ENCODE measurements around the gene C1orf56.

Gene C1orf56

GRCh38 chr1:151048645-151049032 is 1.1 kb downstream of the C1orf56 start:
- H3K27ac ChIP-seq: no peak overlapping the region
- peak overlapping the region; percentile 62 for H3K4me3 ChIP-seq
- H3K36me3 ChIP-seq: peaks cover 52% of the 10 kb centered on the region
- H3K27me3 ChIP-seq: peaks cover 47% of the 10 kb centered on the region
- H3K4me1 ChIP-seq: peaks cover 11% of the 10 kb centered on the region; the same call in 1 of the 2 replicates
- no peak overlapping the region for H3K9ac ChIP-seq
- H4K20me1 ChIP-seq: peaks cover 70% of the 10 kb centered on the region
- no peak for TF ChIP-seq Cebpa-rat (IDR thresholded peaks at IDR 0.05)
- peak overlapping the region; percentile 73 for H3K4me2 ChIP-seq
- H3K9me3 ChIP-seq: peaks cover 5% of the 10 kb centered on the region; the same call in 1 of the 2 replicates

- TF ChIP-seq Cebpa-rat (IDR thresholded peaks at IDR 0.05): no peak
- no peak overlapping the region for H3K27ac ChIP-seq
- peaks cover 79% of the 10 kb centered on the region for H4K20me1 ChIP-seq
- H3K9me3 ChIP-seq: peaks cover 5% of the 10 kb centered on the region; the same call in 1 of the 2 replicates
- no peak overlapping the region for H3K4me3 ChIP-seq
- H3K36me3 ChIP-seq: peaks cover 54% of the 10 kb centered on the region
- no peak overlapping the region for H3K9ac ChIP-seq
- H3K4me1 ChIP-seq: peaks cover 11% of the 10 kb centered on the region; the same call in 1 of the 2 replicates
- peaks cover 47% of the 10 kb centered on the region for H3K27me3 ChIP-seq
- no peak overlapping the region for H3K4me2 ChIP-seq
These were observed 1.9 kb downstream of the C1orf56 start for GRCh38 chr1:151049458-151049857.

GRCh38 chr1:151050051-151050688 is 2.6 kb downstream of the C1orf56 start:
- Histone ChIP-seq H3K27ac (no peak overlapping the region), H3K36me3 (peaks cover 59% of the 10 kb centered on the region), H4K20me1 (peaks cover 86% of the 10 kb centered on the region), H3K9ac (no peak overlapping the region), H3K4me1 (peaks cover 16% of the 10 kb centered on the region), H3K4me3 (no peak overlapping the region), H3K4me2 (no peak overlapping the region), H3K27me3 (peaks cover 47% of the 10 kb centered on the region), H3K9me3 (peaks cover 5% of the 10 kb centered on the region; the same call in 1 of the 2 replicates)
- no peak for TF ChIP-seq Cebpa-rat (IDR thresholded peaks at IDR 0.05)

GRCh38 chr1:151051356-151052009 is 3.9 kb downstream of the C1orf56 start:
- H3K9me3 ChIP-seq: peaks cover 5% of the 10 kb centered on the region; the same call in 1 of the 2 replicates
- peaks cover 29% of the 10 kb centered on the region for H3K4me1 ChIP-seq
- H3K36me3 ChIP-seq: peaks cover 72% of the 10 kb centered on the region
- no peak overlapping the region for H3K9ac ChIP-seq
- H4K20me1 ChIP-seq: peaks cover 90% of the 10 kb centered on the region
- TF ChIP-seq Cebpa-rat (IDR thresholded peaks at IDR 0.05): no peak
- no peak overlapping the region for H3K4me2 ChIP-seq
- no peak overlapping the region for H3K4me3 ChIP-seq
- H3K27me3 ChIP-seq: peaks cover 38% of the 10 kb centered on the region
- no peak overlapping the region for H3K27ac ChIP-seq

- Histone ChIP-seq H3K27me3 (peaks cover 2% of the 10 kb centered on the region), H3K27ac (no peak overlapping the region), H3K4me1 (peaks cover 39% of the 10 kb centered on the region), H3K36me3 (peaks cover 79% of the 10 kb centered on the region), H3K9me3 (no peaks in the 10 kb centered on the region), H4K20me1 (peaks cover 81% of the 10 kb centered on the region), H3K9ac (no peak overlapping the region), H3K4me3 (no peak overlapping the region), H3K4me2 (peak overlapping the region; percentile 95)
- no peak for TF ChIP-seq Cebpa-rat (IDR thresholded peaks at IDR 0.05)
These were observed 7.5 kb downstream of the C1orf56 start for GRCh38 chr1:151054971-151055547.

GRCh38 chr1:151055581-151055980 is 8.0 kb downstream of the C1orf56 start:
- H3K4me2 ChIP-seq: peak overlapping the region; percentile 95
- TF ChIP-seq Cebpa-rat (IDR thresholded peaks at IDR 0.05): no peak
- peak overlapping the region; percentile 66; the same call in 1 of the 2 replicates for H3K9ac ChIP-seq

GRCh38 chr1:151056149-151056548 is 8.6 kb downstream of the C1orf56 start:
- H3K4me1 ChIP-seq: peaks cover 41% of the 10 kb centered on the region
- no peaks in the 10 kb centered on the region for H3K9me3 ChIP-seq
- H3K36me3 ChIP-seq: peaks cover 68% of the 10 kb centered on the region
- no peak overlapping the region for H3K27ac ChIP-seq
- peak overlapping the region; percentile 66 for H3K9ac ChIP-seq
- peak overlapping the region; percentile 95 for H3K4me2 ChIP-seq
- no peaks in the 10 kb centered on the region for H3K27me3 ChIP-seq
- peaks cover 73% of the 10 kb centered on the region for H4K20me1 ChIP-seq
- TF ChIP-seq Cebpa-rat (IDR thresholded peaks at IDR 0.05): no peak
- peak overlapping the region; percentile 31; the same call in 1 of the 2 replicates for H3K4me3 ChIP-seq

More at GRCh38 chr1:151055581-151055980, 8.0 kb downstream of the C1orf56 start:
- H3K4me1 ChIP-seq: peaks cover 39% of the 10 kb centered on the region
- H3K4me3 ChIP-seq: no peak overlapping the region
- peaks cover 74% of the 10 kb centered on the region for H3K36me3 ChIP-seq
- no peaks in the 10 kb centered on the region; the same call in 1 of the 2 replicates for H3K27me3 ChIP-seq
- H3K27ac ChIP-seq: no peak overlapping the region
- H3K9me3 ChIP-seq: no peaks in the 10 kb centered on the region
- H4K20me1 ChIP-seq: peaks cover 76% of the 10 kb centered on the region

GRCh38 chr1:151058692-151059091 is 11.1 kb downstream of the C1orf56 start:
- peak overlapping the region; percentile 90 for H3K27ac ChIP-seq
- H3K4me3 ChIP-seq: peak overlapping the region; percentile 94
- peaks cover 56% of the 10 kb centered on the region for H3K36me3 ChIP-seq
- H4K20me1 ChIP-seq: peaks cover 54% of the 10 kb centered on the region
- H3K27me3 ChIP-seq: no peaks in the 10 kb centered on the region
- no peak for TF ChIP-seq Cebpa-rat (IDR thresholded peaks at IDR 0.05)
- H3K9ac ChIP-seq: peak overlapping the region; percentile 93
- H3K9me3 ChIP-seq: no peaks in the 10 kb centered on the region; the same call in 1 of the 2 replicates
- H3K4me2 ChIP-seq: peak overlapping the region; percentile 95
- H3K4me1 ChIP-seq: peaks cover 66% of the 10 kb centered on the region

- Histone ChIP-seq H3K4me3 (peak within 1 kb of the TSS; percentile 94), H3K27me3 (no peaks in the 10 kb centered on the region), H4K20me1 (peaks cover 51% of the 10 kb centered on the region), H3K36me3 (peaks cover 56% of the 10 kb centered on the region), H3K4me1 (peaks cover 73% of the 10 kb centered on the region), H3K27ac (peak within 1 kb of the TSS; percentile 90), H3K4me2 (peak within 1 kb of the TSS; percentile 95), H3K9ac (peak within 1 kb of the TSS; percentile 93), H3K9me3 (no peaks in the 10 kb centered on the region; the same call in 1 of the 2 replicates)
- TF ChIP-seq Cebpa-rat (IDR thresholded peaks at IDR 0.05): peak; percentile 98
These were observed 11.8 kb downstream of the C1orf56 start, which contains the start of gene CDC42SE1 for GRCh38 chr1:151059109-151060006. Gene CDC42SE1 (minus strand): TSS chr1:151059622. CDS start chr1:151055730, 3,892 bp downstream.
